SK-N-DZ (cell line): ENCODE results near the gene PRR12.

Experiments
- DNase-seq: peaks from one replicate; pipeline ENCODE4 v3.0.0-alpha.2; 2015; ENCODE audit warnings: low spot score
- small RNA-seq, 2 experiments: library from RNA; depleted of rRNA; stranded (forward); fragments of <200 nt; gene quantifications; one replicate each; pipeline ENCODE3, GENCODE V24; 2014

Gene PRR12

DNA sequence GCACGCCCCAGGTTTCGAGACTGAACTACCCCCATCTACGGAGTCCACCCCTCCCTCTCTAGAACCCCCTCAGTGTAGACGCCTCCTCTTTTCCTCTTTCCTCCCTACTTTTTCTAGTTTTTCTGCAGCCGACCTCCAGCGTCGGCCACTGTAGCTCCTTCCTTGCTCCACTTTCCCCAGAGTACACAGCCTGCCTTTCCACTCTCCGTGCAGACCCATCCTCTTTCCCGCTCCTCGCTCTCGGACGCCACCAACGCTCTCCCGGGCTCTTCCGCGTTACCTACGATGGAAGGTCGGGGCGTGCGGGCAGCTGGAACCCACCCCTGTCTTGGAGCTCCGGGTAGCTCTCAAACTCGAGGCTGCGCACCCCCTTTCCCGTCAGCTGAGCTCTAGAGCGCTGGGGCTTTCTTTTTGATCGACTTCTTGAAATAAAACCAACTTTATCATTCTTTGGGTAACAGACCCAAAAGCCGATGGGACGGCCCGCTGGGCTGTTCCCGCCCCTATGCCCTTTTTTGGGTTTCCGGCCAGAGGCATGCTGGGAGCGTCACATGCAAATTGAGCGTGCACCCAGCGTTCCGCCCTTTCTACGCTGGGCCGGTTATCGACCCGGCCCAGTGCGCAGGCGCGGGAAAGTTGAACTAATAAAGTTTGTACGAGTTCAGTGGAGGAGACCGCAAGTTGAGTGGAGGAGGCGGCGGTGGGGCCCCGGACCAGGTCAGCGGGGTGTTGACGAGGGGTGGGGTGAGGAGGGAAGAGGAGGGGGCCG lies 74.6 kb downstream of the PRR12 start, which contains the start of the genes BCL2L12 and IRF3:
Gene BCL2L12, plus strand, starts transcription at position 583 of the 769 bp plus-strand sequence. CDS start 760 bp downstream, outside the sequence.
Gene IRF3, minus strand, starts transcription at position 507 of the 769 bp plus-strand sequence. CDS start 1,019 bp downstream, outside the sequence.
- peak; percentile 85 for DNase-seq

DNA sequence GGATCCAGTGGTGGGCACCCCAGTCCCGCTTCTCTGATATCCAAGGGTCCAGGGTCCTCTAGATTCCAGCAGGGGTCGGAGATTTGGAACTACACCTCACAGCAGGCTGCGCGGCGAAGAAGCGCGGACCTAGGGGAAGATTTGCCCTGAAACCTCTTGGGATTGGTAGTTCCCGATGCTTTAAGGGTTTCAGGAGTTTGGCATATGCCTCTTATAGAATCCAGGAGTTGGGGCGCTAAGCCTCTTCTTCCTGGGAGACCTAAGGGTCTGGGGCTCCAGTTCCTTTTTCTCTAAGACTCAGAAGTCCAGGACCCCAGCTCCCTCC lies 75.1 kb downstream of the PRR12 start:
- DNase-seq: no peak

DNA sequence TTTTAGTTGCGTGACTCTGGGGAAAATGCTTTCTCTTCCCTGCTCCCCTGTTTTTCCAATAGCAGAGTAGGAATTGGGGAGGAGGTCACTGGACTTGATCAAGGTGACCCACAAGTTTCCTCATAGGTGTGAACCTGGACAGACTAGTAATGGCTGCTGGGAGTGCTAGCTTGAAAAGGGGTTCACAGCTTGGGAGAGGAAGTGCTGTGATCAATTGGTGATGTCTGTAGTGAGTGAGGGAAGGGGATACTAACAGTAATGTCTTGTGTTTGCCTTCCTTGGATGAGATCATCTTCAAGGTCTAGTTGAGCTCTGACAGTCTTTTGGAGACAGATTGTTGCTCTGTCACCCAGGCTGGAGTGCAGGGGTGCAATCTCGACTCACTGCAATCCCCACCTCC lies 76.5 kb downstream of the PRR12 start:
- DNase-seq: no peak

DNA sequence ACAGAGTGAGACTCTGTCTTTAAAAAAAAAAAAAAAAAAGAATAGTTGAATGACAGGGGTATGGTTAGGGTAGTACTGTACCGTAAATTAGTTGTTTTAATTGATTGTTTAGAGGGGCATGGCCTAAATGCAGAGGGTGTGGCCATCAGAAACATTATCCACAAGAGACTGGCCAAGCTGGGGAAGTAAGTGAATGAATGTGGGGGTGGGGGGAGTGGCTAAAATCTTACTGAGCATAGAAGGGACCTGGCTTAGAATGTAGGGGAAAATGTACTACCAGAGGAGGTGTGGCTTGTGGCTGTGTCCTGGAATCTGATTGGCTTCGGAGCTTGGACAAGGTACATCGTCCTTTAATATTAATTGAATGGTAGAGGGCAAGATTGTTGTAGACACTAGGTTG lies 78.5 kb downstream of the PRR12 start:
- no peak for DNase-seq

DNA sequence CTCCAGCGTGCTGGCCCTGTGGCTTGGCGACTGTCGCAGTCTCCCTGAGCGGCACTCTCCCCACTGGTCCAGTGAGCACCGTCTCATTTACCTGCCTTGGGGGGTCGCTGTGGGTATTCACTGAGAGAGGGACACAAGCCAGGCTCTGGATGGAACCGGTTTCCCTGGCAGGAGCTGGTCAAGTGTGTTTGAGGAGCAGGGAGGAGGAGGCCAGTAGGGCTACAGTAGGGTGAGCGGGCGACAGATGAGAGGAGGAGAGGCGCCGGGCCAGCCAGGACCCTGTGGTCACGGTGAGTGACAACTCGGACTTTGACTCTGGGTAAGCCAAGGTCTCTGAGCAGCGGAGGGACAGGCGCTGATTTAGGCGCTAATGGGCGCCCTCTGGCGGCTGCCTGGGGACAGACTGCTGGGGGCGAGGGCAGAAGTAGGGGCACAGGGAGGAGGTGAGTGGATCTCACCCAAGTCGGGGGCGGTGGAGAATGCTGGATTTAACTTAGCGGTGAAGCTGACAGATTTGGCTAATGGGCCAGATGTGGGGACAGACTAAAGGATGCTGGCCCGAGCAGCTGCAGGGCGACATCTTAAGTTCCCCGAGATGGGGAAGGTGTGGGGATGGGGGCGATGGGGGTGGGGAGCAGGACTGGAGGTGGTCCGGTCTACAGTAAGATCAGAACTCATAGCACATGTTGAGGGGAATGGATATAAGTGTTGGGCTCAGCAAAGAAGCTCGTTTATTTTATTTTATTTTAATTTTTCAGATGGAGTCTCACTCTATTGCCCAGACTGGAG lies 81.3 kb downstream of the PRR12 start:
- peak; percentile 79 for DNase-seq

Small RNA genes lying within 50 kb of the gene (small RNA-seq; reads per million reads assigned to genes)
- gene RF00019: 0 reads per million in 2 experiments
